Measurements from ENCODE around the gene NRAP. TPM values are rescaled to one million over a fixed set of nuclear protein-coding genes. Genes with fewer than 3 reads are reported as not detected.

Gene NRAP
- total and polyA plus RNA-seq, 2 experiments from 2014 or later, result not detected

- H3K36me3 ChIP-seq (ENCODE audit: insufficient read depth), result no peaks in the 10 kb centered on the region
- H3K4me3 ChIP-seq, result peak overlapping the region; percentile 19
- peak overlapping the region; percentile 67 for H3K4me2 ChIP-seq
- Mint-ChIP-seq H3K36me3 (ENCODE audit: low read depth) (no peaks in the 10 kb centered on the region), H3K4me1 (peaks cover 73% of the 10 kb centered on the region), H3K27ac (peak overlapping the region; percentile 10; the same call in 1 of the 2 replicates), H3K9me3 (no peaks in the 10 kb centered on the region), H3K4me3 (peak overlapping the region; percentile 58), H3K27me3 (ENCODE audit: insufficient read depth, low read depth, poor library complexity) (peaks cover 16% of the 10 kb centered on the region)
- peaks cover 5% of the 10 kb centered on the region for H3K27me3 ChIP-seq (ENCODE audit: insufficient read depth)
- H3K27ac ChIP-seq (ENCODE audit: low read depth), result no peak overlapping the region
- no peaks in the 10 kb centered on the region for H3F3A ChIP-seq (replicated peaks; ENCODE audit: low read depth)
- H3K9me2 ChIP-seq (ENCODE audit: insufficient read depth), result no peaks in the 10 kb centered on the region
- H3K79me2 ChIP-seq (replicated peaks; ENCODE audit: insufficient read depth), result no peaks in the 10 kb centered on the region
- peaks cover 44% of the 10 kb centered on the region for H3K4me1 ChIP-seq (ENCODE audit: insufficient read depth)
- peak; percentile 71 for DNase-seq (ENCODE audit: low spot score)
- H2AFZ ChIP-seq, result no peak overlapping the region
- H4K20me1 ChIP-seq (replicated peaks; ENCODE audit: insufficient read depth), result no peaks in the 10 kb centered on the region
- ATAC-seq, result peak; percentile 64
- TF ChIP-seq CTCF (conservative IDR thresholded peaks at IDR 0.05; ENCODE audit: low read depth in 2 of 2) (peak; percentile 61 to 85), ZNF331 (CRISPR knock-in tag; IDR thresholded peaks at IDR 0.05; ENCODE audit: low read depth) (no peak)
Measured at GRCh38 chr10:113616244-113617074, 47.4 kb downstream of the NRAP start.

- Mint-ChIP-seq H3K36me3 (ENCODE audit: low read depth) (no peaks in the 10 kb centered on the region), H3K27ac (no peak overlapping the region), H3K4me3 (no peak overlapping the region), H3K27me3 (ENCODE audit: insufficient read depth, low read depth, poor library complexity) (peaks cover 10% of the 10 kb centered on the region), H3K9me3 (no peaks in the 10 kb centered on the region), H3K4me1 (peaks cover 61% of the 10 kb centered on the region)
- Histone ChIP-seq H3K4me1 (ENCODE audit: insufficient read depth) (peaks cover 38% of the 10 kb centered on the region), H4K20me1 (replicated peaks; ENCODE audit: insufficient read depth) (no peaks in the 10 kb centered on the region), H3K4me2 (0 out of 2 replicates have a peak overlapping the region, but pooled peaks have one; percentile 19), H3K36me3 (ENCODE audit: insufficient read depth) (no peaks in the 10 kb centered on the region), H3K27ac (ENCODE audit: low read depth) (no peak overlapping the region), H3K79me2 (replicated peaks; ENCODE audit: insufficient read depth) (no peaks in the 10 kb centered on the region), H3F3A (replicated peaks; ENCODE audit: low read depth) (no peaks in the 10 kb centered on the region), H3K9me2 (ENCODE audit: insufficient read depth) (no peaks in the 10 kb centered on the region), H2AFZ (no peak overlapping the region), H3K27me3 (ENCODE audit: insufficient read depth) (peaks cover 5% of the 10 kb centered on the region), H3K4me3 (no peak overlapping the region)
- peak; percentile 32 for DNase-seq (ENCODE audit: low spot score)
- ATAC-seq, result no peak; the same call in 2 of the 3 replicates
- TF ChIP-seq STAT1 (IDR thresholded peaks at IDR 0.05; ENCODE audit: unreplicated experiment), result no peak
Measured at GRCh38 chr10:113613977-113614690, 49.7 kb downstream of the NRAP start.

GRCh38 chr10:113613427-113613826 is 50.4 kb downstream of the NRAP start:
- Histone ChIP-seq H3K4me1 (ENCODE audit: insufficient read depth) (peaks cover 38% of the 10 kb centered on the region), H3K4me2 (no peak overlapping the region), H3K27ac (ENCODE audit: low read depth) (no peak overlapping the region), H3K9me2 (ENCODE audit: insufficient read depth) (no peaks in the 10 kb centered on the region), H2AFZ (no peak overlapping the region), H3K27me3 (ENCODE audit: insufficient read depth) (peaks cover 5% of the 10 kb centered on the region), H3K36me3 (ENCODE audit: insufficient read depth) (no peaks in the 10 kb centered on the region), H4K20me1 (replicated peaks; ENCODE audit: insufficient read depth) (no peaks in the 10 kb centered on the region), H3K79me2 (replicated peaks; ENCODE audit: insufficient read depth) (no peaks in the 10 kb centered on the region), H3F3A (replicated peaks; ENCODE audit: low read depth) (no peaks in the 10 kb centered on the region), H3K4me3 (no peak overlapping the region)
- DNase-seq (ENCODE audit: low spot score) (no peak), ATAC-seq (no peak)
- no peaks in the 10 kb centered on the region for H3K9me3 Mint-ChIP-seq
- H3K4me3 Mint-ChIP-seq, result no peak overlapping the region
- peaks cover 60% of the 10 kb centered on the region for H3K4me1 Mint-ChIP-seq
- H3K36me3 Mint-ChIP-seq (ENCODE audit: low read depth), result no peaks in the 10 kb centered on the region
- no peak overlapping the region for H3K27ac Mint-ChIP-seq
- peaks cover 9% of the 10 kb centered on the region for H3K27me3 Mint-ChIP-seq (ENCODE audit: insufficient read depth, low read depth, poor library complexity)
- TF ChIP-seq CREB1 (CRISPR knock-in tag; IDR thresholded peaks at IDR 0.05; ENCODE audit: low read depth) (no peak), STAT1 (IDR thresholded peaks at IDR 0.05; ENCODE audit: unreplicated experiment) (no peak), CTCF (conservative IDR thresholded peaks at IDR 0.05; ENCODE audit: low read depth in 2 of 2) (no peak), ETS1 (IDR thresholded peaks at IDR 0.05) (no peak), ZNF114 (CRISPR knock-in tag; IDR thresholded peaks at IDR 0.05) (no peak), EZH2 (IDR thresholded peaks at IDR 0.05; ENCODE audit: low read depth, unreplicated experiment) (no peak), NANOG (IDR thresholded peaks at IDR 0.05; ENCODE audit: borderline replicate concordance) (no peak), EZH2phosphoT487 (IDR thresholded peaks at IDR 0.05; ENCODE audit: unreplicated experiment) (no peak)

Data from GM23338 (cell line).